Fibroblast of villous mesenchyme (primary cell): ENCODE measurements around the gene EDRF1. TPM values are rescaled to one million over a fixed set of nuclear protein-coding genes. Genes with fewer than 3 reads are reported as not detected.

ENCODE experiments used
- DNase-seq: peaks from one replicate; pipeline ENCODE4 v3.0.0-alpha.2; 2010; ENCODE audit warnings: low read depth
- H3K4me3 ChIP-seq: 2 replicates; pipeline ENCODE4 v1.5.1; 2011; ENCODE audit warnings: low read depth, mild to moderate bottlenecking, low read length
- total RNA-seq: library from RNA; depleted of rRNA; stranded (reverse); fragments of >200 nt; gene quantifications from 2 replicates; pipeline ENCODE4 v1.2.3, GENCODE V29; 2012
- TF ChIP-seq, protein P1 (sequence below): IDR thresholded peaks from 2 replicates; pipeline ENCODE4 v1.5.1; 2012; ENCODE audit warnings: low read depth, mild to moderate bottlenecking, low read length; ENCODE audit not compliant: insufficient read depth

Gene EDRF1, protein sequence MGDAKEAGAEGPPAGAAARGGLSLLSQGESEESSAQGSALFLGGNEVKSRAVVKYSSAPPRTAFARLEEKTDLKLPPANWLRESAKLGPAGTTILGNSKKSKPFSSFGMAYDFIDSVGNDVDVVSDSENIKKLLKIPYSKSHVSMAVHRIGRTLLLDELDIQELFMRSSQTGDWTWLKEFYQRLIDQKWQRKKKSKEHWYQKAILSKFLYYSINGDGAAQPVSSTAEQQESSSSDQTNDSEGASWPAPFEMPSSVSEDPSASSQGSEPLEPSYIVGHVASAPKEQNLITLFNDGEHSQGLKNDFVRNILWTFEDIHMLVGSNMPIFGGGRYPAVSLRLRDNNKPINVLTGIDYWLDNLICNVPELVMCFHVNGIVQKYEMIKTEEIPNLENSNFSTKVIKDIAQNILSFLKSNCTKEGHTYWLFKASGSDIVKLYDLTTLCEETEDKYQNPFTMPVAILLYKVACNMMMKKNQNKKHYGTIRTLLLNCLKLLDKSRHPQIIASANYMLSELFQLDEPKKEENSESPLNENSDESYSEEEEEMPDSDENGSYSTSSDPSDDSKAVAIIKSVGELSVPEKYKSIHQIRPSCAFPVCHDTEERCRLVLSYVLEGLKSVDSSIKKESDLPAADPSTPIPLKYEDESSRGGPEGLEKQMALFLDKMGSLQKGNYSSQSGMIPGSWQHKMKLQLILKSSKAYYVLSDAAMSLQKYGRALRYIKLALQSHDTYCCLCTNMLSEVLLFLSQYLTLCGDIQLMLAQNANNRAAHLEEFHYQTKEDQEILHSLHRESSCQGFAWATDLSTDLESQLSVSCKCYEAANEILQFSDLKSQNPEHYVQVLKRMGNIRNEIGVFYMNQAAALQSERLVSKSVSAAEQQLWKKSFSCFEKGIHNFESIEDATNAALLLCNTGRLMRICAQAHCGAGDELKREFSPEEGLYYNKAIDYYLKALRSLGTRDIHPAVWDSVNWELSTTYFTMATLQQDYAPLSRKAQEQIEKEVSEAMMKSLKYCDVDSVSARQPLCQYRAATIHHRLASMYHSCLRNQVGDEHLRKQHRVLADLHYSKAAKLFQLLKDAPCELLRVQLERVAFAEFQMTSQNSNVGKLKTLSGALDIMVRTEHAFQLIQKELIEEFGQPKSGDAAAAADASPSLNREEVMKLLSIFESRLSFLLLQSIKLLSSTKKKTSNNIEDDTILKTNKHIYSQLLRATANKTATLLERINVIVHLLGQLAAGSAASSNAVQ
- 20.9 and 29.8 TPM in 2 replicates for total RNA-seq

DNA sequence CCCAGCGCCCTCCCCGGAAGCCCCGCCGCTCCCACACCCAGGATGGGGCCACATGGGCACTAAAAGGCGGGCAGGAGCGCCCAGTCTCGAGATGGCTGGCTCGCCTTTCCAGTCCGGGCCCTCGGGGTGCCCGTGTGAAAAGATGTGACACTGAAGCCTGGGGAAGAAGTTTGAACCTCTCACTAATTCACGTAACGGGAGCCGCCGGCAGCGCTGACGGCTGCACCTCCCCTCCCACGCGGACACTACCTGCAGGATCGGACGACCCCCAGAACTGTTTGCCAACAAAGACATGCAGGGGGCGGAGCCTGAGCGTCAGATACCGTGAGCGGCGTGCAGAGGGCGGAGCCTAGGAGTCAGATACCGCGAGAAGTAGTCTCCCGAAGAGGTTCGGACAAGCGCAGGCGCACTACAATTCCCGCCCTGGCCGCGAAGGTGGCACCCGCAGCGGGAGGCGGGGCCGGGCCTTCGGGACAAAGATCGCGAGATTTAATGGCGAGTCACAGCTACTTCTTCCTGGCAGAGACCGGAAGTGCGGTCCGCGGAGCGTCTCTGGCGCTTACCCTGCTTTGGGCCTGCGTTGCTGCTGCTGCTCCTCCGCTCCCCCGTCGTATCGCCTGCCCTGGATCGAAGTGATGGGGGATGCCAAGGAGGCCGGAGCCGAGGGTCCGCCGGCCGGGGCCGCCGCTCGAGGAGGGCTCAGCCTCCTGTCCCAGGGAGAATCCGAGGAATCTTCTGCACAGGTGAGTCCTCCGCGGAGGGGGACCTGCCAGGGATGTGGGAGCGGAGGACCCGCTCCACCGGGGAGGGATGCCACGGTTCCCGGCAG, at the start of gene EDRF1:
EDRF1 (plus strand) TSS at position 537 of the 829 bp plus-strand sequence; CDS start at position 636, 99 bp downstream.
- peak; percentile 99 for DNase-seq
- H3K4me3 ChIP-seq, result peak within 1 kb of the TSS; percentile 100
- TF ChIP-seq, protein P1, sequence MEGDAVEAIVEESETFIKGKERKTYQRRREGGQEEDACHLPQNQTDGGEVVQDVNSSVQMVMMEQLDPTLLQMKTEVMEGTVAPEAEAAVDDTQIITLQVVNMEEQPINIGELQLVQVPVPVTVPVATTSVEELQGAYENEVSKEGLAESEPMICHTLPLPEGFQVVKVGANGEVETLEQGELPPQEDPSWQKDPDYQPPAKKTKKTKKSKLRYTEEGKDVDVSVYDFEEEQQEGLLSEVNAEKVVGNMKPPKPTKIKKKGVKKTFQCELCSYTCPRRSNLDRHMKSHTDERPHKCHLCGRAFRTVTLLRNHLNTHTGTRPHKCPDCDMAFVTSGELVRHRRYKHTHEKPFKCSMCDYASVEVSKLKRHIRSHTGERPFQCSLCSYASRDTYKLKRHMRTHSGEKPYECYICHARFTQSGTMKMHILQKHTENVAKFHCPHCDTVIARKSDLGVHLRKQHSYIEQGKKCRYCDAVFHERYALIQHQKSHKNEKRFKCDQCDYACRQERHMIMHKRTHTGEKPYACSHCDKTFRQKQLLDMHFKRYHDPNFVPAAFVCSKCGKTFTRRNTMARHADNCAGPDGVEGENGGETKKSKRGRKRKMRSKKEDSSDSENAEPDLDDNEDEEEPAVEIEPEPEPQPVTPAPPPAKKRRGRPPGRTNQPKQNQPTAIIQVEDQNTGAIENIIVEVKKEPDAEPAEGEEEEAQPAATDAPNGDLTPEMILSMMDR, result no peak

GRCh38 chr10:125672884-125673283, 46.6 kb upstream of the EDRF1 start:
- no peak for DNase-seq

GRCh38 chr10:125679436-125679835, 40.1 kb upstream of the EDRF1 start:
- H3K4me3 ChIP-seq, result no peak overlapping the region
- DNase-seq, result no peak
- TF ChIP-seq, protein P1, result no peak

More at GRCh38 chr10:125672884-125673283, 46.6 kb upstream of the EDRF1 start:
- H3K4me3 ChIP-seq, result no peak overlapping the region
- TF ChIP-seq, protein P1, result no peak

DNA sequence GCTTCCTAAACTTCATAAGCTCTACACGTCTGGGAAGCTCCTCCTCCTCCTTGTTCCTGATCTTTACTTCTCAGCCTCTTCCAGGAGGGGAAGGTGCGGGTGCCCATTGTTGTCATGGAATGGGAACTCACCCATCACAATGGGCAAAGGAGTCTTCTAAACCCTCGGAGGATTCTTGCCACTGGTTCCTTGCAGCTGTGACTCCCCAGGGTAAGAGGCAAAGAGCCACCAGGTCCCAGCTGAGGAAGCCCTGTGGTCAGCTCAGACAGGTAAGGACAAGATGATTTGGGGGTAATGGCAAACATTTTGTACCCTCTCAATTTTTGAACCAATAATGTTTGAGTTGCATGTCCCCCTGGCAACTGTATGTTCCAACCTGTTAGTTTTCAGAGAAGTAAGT, 36.4 kb upstream of the EDRF1 start, which contains the start of gene TEX36:
TEX36 (minus strand) TSS at position 101 of the 400 bp plus-strand sequence. CDS start 174 bp downstream, outside the sequence.
- TF ChIP-seq, protein P1, result no peak
- no peak for DNase-seq
- no peak within 1 kb of the TSS for H3K4me3 ChIP-seq

GRCh38 chr10:125683821-125684220, 35.7 kb upstream of the EDRF1 start:
- TF ChIP-seq, protein P1, result no peak
- no peak overlapping the region for H3K4me3 ChIP-seq
- DNase-seq, result no peak
